Measurements from ENCODE around the gene MFSD6L.

DNA sequence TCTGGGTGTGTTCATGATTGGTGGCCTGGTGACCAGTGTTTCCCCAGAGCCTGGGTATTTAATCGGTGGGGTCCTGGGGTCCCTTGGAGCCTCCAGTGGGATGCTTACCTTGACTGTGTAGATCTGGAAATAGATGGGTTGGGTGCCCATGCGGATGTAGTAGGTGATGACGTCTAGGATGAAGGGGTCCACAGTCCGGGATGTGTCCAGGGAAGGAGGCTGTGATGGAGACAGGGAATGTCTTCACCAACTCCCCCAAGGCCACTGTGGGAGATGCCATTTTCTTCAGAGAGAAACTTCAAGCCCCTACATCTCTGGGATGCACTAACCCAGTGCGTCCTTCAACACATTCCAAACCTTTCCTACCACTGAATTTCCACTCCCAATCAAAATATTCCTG, 24.1 kb upstream of the MFSD6L start:
- TF ChIP-seq POLR2A (IDR thresholded peaks at IDR 0.05; ENCODE audit: low read depth) (no peak), EP300 (IDR thresholded peaks at IDR 0.05) (no peak)
- TF ChIP-seq, protein P1, sequence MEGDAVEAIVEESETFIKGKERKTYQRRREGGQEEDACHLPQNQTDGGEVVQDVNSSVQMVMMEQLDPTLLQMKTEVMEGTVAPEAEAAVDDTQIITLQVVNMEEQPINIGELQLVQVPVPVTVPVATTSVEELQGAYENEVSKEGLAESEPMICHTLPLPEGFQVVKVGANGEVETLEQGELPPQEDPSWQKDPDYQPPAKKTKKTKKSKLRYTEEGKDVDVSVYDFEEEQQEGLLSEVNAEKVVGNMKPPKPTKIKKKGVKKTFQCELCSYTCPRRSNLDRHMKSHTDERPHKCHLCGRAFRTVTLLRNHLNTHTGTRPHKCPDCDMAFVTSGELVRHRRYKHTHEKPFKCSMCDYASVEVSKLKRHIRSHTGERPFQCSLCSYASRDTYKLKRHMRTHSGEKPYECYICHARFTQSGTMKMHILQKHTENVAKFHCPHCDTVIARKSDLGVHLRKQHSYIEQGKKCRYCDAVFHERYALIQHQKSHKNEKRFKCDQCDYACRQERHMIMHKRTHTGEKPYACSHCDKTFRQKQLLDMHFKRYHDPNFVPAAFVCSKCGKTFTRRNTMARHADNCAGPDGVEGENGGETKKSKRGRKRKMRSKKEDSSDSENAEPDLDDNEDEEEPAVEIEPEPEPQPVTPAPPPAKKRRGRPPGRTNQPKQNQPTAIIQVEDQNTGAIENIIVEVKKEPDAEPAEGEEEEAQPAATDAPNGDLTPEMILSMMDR (IDR thresholded peaks at IDR 0.05), result no peak

Data from esophagus muscularis mucosa (tissue), 4 donors.